Cardiac fibroblast (primary cell): ENCODE results near the gene SLC41A1.

Experiments used
- DNase-seq, 2 donors: peaks; one replicate each; pipeline versions ENCODE4 v3.0.0 to v3.0.0-alpha.2; 2010; ENCODE audit warnings: low read depth in 2 of 2
- H3K4me3 ChIP-seq, 2 donors: replicated peaks in 1 of 2; 1 replicate in 1 of 2; 2 replicates in 1 of 2; pipeline ENCODE4 v1.5.1; 2011; ENCODE audit warnings: low read depth in 2 of 2, low read length in 2 of 2, mild to moderate bottlenecking in 2 of 2, moderate library complexity in 1 of 2
- TF ChIP-seq, protein P1 (sequence below): IDR thresholded peaks from one replicate; pipeline ENCODE4 v1.5.1; 2011; ENCODE audit warnings: low read depth, mild to moderate bottlenecking, low read length, inconsistent platforms

Gene SLC41A1

DNA sequence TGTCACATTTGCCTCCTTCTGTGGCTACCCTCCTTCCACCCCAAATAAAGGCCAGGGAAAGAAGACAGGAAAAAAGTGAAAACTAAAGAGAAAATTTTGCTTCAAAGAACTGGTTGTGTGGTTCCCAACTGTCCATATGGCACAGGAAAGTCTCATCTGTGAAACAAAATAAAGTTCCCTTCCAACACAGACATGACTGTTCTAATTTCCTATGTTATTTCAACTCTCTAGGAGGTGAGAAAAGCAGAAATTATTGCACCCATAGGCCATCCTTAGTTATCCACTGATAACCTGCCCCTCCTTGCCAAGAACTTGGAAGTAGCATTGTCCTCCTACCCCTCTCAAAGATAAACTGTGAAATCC, 29.6 kb downstream of the SLC41A1 start:
- no peak for DNase-seq
- H3K4me3 ChIP-seq = no peak overlapping the region
- TF ChIP-seq, protein P1, sequence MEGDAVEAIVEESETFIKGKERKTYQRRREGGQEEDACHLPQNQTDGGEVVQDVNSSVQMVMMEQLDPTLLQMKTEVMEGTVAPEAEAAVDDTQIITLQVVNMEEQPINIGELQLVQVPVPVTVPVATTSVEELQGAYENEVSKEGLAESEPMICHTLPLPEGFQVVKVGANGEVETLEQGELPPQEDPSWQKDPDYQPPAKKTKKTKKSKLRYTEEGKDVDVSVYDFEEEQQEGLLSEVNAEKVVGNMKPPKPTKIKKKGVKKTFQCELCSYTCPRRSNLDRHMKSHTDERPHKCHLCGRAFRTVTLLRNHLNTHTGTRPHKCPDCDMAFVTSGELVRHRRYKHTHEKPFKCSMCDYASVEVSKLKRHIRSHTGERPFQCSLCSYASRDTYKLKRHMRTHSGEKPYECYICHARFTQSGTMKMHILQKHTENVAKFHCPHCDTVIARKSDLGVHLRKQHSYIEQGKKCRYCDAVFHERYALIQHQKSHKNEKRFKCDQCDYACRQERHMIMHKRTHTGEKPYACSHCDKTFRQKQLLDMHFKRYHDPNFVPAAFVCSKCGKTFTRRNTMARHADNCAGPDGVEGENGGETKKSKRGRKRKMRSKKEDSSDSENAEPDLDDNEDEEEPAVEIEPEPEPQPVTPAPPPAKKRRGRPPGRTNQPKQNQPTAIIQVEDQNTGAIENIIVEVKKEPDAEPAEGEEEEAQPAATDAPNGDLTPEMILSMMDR = no peak

DNA sequence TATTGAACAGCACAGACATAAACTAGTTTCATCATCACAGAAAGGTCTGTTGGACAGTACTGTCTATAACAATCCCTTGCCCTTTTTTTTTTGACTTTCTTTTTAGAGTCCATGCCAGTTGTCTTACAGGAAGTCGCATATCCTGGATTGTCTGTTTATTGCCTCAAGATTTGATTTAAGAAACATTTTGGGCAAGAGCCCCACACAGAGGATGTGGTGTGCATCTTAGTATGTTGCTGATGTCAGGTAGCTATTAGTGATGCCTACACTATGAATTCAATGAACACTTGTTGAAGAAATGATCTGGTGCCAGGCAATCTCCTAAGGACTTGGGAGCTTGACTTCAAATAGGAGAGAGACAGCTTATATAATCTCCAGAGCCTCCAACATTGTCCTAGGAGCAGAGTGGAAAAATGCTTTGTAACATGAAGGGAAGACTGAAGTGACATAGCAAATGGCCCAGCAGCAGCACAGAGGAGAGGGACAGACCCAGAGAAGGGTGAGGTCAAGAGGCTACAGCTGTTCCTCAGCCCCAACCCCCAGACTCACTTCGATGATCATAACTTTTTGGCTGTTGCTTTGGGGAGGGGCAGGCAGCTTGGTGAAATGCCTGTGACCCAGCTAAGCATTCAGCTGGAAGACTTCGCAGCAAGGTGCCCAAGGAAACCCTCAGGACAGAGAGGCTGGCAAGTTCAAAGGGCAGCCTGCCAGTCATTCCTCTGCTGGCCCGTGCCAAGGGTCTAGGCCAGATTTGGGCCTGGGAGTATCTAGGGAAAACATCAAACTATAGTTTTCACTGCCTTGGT, 30.2 kb downstream of the SLC41A1 start:
- DNase-seq = no peak
- TF ChIP-seq, protein P1 = no peak
- H3K4me3 ChIP-seq = no peak overlapping the region

DNA sequence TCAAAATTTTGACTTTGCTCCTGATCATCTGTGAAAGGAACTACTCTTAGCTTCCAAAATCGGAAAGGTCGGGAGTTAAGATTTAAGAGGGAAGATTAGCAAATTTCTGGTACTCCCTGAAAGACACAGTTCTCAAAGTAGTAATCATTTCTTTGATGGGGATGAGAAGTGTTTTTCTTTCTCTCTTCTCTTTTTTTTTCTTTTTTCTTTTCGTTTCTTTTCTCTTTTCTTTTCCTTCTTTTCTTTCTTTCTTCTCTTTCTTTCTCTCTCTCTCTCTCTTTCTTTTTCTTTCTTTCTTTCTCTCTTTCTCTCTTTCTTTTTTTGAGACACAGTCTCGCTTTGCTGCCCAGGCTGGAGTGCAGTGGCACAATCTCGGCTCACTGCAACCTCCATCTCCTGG, 32.7 kb downstream of the SLC41A1 start:
- H3K4me3 ChIP-seq = no peak overlapping the region
- no peak for DNase-seq
- TF ChIP-seq, protein P1 = no peak

DNA sequence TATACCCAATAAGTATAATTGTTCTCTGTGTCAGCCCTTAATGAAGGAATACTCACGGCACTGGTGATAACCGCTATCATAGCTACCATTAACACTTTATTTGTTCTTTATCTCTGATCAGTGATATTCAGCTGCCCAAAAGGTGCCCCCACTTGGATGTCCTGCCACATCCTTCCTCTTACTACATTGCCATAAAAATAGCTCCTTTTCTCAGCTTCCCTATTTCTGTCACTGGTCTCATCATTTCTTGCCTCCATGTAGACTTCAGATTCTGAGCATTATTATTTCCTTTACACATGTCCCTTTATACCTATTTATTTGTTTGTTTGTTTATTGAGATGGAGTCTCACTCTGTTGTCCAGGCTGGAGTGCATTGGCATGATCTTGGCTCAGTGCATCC, 35.0 kb downstream of the SLC41A1 start:
- TF ChIP-seq, protein P1 = no peak
- DNase-seq = no peak
- H3K4me3 ChIP-seq = no peak overlapping the region

DNA sequence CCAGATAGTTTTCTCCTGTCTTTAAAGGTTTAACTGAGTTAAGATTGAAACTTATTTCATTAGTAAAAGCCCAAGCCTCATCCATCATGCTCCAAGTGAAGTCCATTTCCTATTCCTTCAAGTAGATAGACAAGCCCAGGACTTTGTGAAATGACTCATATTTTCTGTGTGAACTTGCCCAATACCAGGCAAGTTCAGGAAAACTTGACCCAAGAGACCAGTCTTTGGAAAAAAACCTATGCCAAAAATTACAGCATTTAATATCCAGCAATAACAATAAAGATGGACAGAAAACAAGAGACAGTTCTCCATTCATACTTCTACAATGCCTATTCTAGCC, 37.3 kb downstream of the SLC41A1 start:
- H3K4me3 ChIP-seq = peak overlapping the region in 1 of 2 donors; percentile 88
- TF ChIP-seq, protein P1 = no peak
- DNase-seq = peak; percentile 85 to 90

DNA sequence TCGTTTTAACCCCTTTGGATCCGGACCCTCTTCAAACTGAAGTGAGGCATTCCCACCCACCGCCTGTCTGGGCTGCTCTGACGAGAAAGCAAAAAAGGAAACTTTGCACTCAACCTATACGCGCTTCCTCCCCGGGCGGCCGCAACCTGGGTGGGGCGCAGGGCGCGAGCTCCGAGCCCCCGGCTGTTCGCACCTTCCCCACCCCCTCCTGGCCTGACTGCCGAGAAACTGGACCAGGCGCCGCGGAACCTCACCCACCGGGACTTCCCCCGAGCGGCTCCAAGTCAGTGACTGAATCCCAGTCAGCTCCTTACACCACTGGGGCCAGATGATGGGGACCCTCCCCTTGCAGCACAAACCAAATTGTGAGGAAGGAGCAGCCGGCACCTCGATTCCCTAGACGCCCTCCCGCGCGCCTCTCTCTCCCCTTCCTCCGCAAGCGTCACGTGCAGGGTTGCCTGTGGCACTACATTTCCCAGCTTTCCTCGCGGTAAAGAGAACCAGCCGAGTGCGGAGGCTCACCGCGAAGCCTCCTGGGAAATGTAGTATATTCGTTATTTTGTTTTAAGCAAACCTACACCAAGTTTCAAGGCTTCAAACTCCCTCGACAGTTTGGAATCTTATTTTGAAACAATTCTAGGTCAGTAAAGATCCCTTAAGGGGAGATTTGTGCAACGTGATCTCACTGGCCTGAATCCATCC, 37.8 kb downstream of the SLC41A1 start, which contains the start of gene RAB29:
Gene RAB29 (minus strand): TSS at position 468 of the 702 bp plus-strand sequence. CDS start 526 bp downstream, outside the sequence.
- H3K4me3 ChIP-seq = peak within 1 kb of the TSS; percentile 88 to 93
- peak; percentile 85 to 88 for DNase-seq
- TF ChIP-seq, protein P1 = no peak
